HG02763 (cell line): Measurements from ENCODE around the gene CELA1.
"Not testable (repeated sequence)": the region's sequence is repeated elsewhere in the genome, so short reads cannot be mapped to it uniquely, and the experiment has no call there.

Source experiments
- ATAC-seq: cut with Tn5 transposase; IDR thresholded peaks from one replicate; pipeline ENCODE4 v1.9.1; 2021; ENCODE audit warnings: mild to moderate bottlenecking, moderate library complexity; ENCODE audit not compliant: unreplicated experiment

CELA1 gene

DNA sequence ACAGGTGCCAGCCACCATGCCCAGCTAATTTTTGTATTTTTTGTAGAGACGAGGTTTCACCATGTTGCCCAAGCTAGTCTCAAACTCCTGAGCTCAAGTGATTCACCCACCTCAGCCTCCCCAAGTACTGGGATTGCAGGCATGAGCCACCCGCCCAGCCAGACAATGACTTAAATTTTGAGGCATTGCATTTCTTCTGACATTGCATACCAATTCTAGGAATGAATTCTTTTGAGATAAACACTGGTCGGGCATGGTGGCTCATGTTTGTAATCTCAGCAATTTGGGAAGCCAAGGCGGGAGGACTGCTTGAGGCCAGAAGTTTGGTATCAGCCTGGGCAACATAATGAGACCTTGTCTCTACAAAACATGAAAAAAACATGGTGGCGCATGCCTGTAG is 2.5 kb upstream of the CELA1 start:
- no peak for ATAC-seq

DNA sequence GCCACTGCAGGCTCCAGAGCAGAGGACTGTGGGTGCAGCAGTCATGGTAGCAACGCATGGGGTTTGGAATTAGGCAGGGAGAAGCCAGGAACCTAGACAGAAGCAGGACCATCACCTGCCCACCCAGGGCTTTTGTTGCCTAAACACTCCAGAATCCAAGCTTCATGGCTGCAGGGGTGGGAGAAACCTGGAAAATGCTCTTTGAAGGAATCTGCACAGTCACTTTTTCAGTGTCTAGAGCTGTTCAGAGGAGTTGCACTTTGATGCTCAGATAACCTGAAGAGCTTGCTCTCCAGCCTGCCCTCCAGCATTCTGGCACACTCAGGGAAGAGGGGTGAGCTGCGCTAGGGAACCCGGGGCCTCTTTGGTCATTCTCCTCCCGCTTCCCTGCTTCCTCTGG is 1.6 kb upstream of the CELA1 start:
- ATAC-seq: no peak

DNA sequence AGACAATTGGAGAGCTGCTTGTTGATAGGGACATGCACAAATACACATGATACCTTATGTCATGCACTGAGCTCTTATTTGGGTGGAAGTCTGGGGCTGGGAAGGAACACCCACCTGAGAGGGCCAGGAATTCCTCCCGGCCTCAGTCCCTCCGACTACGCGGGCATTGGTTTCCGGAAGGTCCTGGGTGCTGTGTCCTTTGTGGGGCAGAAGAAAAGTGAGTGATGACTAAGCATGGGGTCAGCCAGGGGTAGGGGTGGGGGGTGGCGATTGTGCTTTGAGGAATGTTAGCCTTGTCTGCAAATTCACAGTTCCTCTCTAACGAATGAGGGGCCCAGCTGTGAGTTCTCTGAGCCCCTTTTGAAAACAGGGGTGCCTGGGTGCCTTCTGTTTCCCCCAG is 798 bp downstream of the CELA1 start:
- no peak for ATAC-seq

DNA sequence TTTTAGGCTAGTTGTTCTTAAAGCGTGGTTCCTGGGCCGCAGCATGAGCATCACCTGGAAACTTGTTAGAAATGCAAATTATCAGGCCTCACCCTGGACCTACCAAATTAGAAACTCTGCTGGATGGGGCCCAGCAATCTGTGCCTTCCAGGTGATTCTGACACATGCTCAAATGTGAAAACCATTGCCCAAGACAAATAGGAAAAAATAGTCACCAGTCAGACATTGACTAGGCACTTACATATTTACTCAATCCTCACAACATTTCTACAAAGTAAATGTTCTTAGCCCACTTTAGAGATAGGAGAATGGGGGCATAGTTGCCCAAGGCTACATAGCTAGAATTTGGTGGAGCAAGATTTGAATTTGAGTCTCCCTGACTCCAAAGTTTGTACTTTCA is 3.3 kb downstream of the CELA1 start:
- no peak for ATAC-seq

DNA sequence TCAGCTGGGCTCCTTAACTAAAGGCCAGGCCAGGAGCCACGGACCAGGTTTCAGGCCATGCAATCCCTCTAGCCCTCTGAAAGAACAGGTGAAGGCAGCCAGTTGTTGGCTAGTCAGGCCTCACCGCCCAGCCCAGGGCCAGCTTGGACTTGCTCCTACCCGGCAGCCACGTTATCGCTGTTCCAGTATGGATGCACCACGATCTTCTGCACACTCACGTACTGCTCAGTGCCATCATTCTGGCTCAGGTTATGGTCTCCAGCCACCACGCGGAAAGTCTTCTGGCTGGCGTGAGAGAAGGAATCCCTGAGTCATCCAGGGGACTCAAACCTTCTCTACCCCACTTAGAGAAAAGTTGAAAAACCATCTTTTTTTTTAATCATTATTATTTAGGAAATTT is 4.1 kb downstream of the CELA1 start:
- no peak for ATAC-seq

DNA sequence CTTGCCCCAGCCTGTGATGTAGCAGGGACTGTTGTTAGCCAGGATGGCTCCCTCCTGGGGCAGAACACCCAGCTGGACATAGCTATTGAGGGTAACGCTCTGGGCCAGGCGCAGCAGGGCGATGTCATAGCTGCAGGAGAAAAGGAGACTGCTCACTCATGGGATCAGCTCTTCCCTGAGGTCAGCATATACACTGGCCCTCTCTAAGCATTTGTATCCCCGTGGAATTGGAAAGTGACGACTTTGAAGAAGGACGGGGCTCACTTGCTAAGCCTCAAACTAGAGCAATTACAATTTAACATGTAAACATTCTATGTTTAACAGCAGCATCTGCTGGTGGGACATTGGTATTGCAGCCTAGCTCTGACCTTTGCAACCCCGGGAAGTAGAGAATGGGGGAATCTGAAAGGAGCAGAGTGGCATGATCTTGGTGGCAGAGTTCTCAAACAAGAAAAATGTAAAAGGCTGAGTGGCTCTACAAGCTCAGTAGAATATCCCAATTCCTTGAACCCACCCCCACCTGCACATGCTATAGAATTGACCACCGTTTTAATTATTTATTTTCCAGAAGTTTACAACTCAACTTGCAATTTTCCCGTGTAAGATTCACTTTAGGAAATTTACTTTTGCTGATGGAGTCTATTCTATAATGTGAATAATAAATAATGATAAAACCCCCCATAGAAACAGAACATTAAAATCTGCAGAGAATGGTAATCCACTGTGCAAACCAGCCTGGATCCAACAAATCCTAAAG is 5.0 kb downstream of the CELA1 start:
- no peak for ATAC-seq

DNA sequence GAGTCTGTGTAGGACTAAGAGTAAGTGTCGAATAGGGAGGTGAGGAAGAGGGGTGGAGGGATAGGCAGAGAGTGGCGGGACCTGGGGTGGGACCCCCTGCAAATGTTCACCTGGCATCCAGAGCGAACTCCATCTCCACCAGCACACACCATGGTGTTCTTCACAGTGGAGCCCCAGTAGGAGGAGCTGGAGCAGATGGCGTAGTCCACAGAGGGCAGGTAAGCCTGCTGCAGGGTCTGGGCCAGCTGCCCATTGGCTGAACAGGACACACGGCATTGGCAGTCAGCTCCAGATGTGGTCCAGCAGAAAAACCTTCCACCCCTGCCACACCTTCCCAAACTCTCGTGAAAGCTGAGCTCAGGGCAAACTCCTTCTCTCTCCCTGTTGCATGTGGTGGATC is 6.7 kb downstream of the CELA1 start:
- no peak for ATAC-seq

DNA sequence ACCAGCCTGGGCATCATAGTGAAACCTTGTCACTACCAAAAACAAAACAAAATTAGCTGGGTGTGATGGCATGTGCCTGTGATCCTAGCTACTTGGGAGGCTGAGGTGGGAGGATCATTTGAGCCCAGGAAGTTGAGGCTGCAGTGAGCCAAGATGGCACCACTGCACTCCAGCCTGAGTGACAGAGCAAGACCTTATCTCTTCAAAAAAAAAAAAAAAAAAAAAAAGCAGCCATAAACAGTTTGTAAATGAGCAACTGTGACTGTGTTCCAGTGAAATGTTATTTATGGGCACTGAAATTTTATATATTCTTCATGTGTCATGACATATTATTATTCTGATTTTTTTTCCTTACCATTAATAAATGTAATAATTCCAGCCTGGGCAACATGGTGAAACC is 9.1 kb downstream of the CELA1 start:
- ATAC-seq: not testable (repeated sequence)

DNA sequence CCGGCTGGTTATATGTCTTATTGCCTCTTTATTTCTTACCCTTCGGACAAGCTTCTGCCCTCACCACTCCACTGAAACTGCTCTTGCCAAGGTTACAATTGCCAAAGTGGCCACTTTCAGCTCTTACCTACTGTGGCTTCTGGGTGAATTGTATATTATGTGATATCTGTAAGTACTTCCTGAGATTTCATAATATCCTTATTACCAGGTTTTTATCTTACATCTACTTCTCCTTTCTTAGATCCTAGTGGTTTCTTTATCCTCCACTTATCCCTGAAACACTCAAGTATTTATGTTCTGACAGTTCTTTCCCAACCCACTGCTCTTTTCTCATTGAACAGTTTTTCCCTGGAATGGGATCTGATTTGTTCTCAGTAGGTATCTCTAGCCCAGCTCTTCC is 10.5 kb downstream of the CELA1 start:
- ATAC-seq: no peak

DNA sequence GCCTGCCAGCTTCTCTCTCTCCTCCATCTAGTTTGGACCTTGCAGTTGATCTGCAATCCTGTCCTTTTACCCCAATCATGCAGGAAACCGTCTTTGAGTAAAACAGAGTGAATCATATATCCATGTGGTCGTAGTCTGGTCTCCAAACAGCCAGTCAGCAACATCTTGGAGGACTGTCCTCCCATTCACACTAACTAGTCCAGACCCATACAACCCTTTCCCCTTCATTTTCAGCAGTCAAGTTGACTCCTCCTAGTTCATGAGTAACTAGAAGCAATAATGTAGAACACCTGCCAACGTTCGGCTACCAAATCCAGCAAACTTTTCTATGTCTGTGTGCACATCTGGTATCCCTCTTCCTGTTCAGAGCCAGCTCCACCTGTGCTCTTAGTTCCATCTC is 11.7 kb downstream of the CELA1 start:
- no peak for ATAC-seq

DNA sequence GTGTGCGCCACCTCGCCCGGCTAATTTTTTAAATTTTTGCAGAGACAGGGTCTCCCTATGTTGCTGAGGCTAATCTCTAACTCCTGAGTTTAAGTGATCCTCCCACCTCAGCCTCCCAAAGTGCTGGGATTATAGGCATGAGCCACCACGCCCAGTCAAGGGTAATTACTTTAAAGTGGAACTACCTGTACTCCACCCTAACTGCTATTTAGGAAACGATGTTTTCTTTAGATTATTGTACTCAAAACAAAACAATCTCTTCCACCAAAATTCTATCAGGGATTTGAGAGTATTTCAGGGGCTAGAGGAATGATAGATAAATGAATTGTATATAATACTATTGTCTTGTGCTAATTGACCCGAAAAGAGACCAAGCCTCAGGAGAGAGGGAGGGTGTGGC is 12.9 kb downstream of the CELA1 start:
- no peak for ATAC-seq

DNA sequence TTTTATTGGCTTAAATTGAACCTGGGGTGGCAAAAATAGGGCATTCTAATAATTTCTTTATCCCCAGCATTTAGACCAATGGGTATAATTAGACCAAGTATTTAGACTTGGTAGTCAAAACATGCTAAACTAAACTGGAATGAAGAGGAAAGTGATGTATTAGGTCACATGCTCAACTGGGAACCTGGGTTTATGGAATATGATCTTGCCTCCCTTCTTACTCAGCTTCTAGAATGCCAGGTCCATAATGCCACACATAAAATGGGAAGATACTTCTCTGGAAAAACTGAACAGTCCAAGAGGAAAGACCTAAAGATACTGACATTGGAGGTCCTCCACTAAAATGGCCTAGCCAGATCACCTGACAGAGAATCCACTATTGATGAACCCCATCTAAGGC is 16.3 kb downstream of the CELA1 start:
- ATAC-seq: no peak

DNA sequence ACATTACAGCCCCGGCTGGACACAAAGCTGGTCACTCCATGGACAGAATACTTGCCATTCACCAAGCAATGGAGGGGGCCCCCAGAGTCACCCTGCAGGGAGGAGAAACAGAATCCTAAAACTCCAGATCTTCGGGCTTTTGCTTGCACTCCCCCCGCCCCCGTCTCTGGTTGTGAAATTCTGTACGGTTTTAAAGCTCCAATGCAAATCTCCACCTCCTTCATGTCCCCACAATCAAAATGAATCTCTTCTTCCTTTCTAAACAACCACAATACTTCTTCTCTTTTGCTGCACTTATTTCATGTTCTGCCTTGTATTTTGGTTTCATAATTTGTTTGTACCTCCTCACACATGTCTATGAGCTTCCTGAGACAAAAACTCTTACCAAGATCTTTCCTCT is 16.7 kb downstream of the CELA1 start:
- ATAC-seq: no peak

DNA sequence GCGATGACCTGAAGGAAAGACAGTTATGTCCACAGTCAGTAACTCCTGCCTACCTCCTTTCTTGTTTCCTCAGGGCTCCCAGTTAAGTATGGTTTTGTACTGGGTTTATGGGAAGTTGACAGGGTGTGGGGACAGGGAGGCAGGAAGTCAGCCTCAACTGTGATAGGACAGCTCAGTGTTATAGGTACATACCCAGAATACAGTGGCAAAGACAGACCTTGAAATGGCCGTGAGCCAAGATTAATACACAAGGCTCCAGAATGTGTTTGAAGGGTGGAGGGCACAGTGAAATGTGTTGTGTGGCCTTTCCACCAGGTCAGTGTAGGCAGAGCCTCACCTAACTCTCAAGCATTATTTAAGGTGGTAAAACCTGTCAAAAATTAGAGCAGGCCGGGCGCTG is 17.9 kb downstream of the CELA1 start:
- ATAC-seq: no peak

DNA sequence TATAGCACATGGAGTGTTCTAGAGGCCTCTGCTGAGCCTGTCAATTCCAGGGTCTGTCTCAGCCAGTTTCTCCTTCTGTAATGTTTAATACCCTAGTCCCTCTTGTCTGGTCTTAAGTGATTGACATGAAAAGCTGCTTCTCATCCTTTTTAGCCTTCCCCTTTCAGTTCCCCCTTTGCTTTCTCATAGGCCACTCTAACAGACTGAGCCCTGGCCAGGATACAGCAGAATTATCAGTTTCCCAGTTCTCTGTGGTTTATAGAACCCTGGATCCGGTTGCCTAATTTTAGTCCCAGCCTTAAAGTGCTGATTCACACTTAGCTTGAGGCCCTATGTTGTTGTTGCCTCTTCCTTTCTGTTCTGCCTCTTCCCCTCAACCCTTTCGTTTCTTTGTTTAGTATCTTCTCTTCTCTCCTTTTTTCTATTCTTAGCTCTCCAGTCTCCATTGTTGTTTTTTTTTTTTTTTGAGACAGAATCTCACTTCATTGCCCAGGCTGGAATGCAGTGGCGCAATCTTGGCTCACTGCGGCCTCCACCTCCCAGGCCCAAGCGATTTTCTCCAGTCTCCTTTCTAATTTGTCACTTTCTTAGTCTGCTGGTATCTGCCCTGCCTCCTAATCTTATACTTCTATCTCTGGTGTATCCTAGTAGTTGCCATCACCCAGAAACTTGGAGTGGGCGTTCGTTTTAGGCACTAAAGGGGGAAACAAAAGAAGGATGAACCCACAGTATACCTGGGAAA is 19.6 kb downstream of the CELA1 start:
- no peak for ATAC-seq

DNA sequence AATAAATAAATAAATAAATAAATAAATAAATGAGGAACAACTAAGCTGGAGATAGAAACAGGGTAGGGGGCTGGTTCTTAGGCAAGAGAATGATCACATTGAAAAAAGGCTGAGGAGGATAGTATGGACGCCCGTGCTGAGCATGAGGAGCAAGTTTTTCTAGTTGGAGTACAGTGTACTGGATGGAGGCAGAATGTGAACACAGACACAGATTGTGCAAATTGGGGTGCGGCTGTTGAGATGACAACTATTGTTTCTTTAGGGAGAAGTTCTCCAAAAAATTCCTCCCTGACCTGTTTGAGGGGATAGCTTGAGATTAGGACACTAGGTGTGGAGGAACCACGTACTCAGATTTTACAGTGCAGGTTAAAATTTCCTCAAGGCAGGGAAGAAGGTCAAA is 21.5 kb downstream of the CELA1 start:
- ATAC-seq: no peak

DNA sequence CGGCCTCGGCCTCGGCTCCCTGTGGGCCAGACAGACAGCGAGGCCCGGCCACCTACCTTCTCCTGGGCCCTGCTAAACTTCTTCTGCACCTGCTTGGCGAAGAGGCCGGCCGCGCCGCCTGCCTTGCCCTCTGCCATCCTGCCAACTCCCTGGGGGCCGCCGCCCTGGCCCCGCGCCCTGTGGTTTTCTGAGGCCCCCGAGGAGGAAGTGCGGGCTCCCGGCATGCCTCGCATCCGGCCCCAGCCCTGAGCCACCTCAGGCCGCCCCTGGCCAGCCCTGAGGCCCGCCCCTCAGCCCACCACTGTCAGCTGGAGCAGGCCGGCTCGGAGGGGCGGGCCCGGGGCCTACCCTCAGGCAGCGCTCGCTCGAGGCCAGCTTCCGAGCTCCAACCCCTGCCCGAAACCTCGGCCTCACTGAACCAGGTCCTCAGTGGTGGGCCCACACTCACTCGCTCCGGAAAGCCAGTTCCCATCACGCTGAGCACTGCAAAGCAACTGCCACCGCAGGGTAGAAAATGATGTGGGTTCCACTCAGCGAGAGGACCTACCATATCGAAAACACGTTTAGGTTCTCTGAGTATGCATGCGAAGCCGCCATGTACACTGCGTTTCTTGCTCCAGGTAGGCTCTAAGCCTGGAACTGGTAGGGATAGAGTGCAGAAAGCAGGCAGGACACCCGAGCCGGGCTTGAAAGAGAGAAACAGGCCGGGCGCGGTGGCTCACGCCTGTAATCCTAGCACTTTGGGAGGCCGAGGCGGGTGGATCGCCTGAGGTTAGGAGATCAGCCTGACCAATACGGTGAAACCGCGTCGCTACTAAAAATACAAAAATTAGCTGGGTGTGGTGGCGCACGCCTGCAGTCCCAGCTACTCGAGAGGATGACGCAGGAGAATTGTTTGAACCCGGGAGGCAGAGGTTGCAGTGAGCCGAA is 22.2 kb downstream of the CELA1 start, which contains the start of gene BIN2:
Gene BIN2 (minus strand): TSS at position 209 of the 930 bp plus-strand sequence. CDS start 72 bp downstream, at position 137.
- peak; percentile 60 for ATAC-seq

DNA sequence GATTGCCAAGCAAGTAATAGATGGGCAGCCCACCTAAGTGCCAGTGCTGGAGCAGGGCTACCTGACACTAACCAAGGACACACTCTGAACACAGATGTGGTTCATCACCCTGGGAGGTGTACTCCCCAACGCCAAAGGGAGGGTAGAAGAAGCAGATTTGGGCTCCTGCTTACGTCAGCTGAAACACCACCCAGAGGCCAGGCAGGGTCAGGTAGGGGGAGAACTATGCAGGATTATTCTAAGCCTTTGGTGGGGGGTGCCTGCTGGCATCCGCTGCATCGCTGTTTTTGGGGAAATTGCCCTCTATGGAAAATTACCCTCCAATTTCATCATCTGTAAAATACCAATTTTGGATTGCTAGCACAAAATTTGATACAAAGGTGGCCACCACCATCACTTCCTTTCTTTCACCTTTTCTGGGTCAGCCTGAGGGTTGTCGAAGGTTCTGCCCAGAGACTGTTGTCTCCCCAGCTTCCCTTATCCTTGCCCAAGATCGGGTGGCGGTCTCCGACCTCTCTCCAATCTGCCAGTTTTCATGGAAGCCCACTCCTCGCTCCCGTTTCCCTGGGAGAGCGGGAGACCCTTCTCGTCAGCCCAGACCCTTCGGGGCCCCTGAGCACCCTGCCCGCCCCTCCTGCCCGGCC is 23.0 kb downstream of the CELA1 start:
- ATAC-seq: no peak

DNA sequence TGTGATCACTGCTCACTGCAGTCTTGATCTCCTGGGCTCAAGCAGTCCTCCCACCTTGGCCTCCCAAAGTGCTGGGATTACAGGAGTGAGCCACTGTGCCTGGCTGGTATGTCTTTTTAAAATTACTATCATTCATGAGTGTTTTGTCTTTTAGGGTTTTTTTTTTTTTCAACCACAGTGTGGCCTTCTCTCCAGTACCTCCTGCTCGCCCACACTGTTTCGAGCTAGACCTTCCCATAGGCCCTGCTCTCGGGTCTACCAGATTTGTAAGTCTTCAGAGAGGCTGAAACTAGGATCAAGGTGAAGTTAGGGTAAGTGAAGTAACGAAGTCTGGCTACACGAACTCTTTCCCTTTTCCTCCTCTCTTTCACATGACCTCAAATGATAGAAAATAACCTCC is 24.0 kb downstream of the CELA1 start:
- ATAC-seq: no peak

DNA sequence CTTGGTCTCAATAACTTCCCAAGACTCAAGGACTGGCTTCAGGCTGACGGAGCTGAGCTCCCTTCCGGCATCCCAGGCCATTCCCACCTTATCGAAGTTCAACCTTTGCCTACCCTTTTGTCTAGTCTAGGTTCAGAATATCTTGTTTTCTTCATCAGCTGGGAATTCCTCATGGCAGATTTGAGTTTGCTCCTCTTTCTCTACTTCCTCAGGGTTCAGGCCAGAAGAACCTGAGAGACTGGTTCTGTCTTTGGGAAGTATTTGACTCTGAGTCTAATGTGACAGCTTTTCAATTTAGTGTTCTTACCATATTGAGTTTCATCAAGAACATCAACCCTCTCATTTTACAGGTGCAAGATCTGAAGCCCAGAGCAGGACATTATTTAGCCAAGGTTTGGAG is 24.6 kb downstream of the CELA1 start:
- no peak for ATAC-seq
